SK-N-SH (cell line): Measurements from ENCODE around the gene ZGRF1. TPM values are rescaled to one million over a fixed set of nuclear protein-coding genes. Genes with fewer than 3 reads are reported as not detected.

Source experiments
- CTCF ChIA-PET: fragments of 300-600, 350-600 bp; formaldehyde crosslinking; extraction: SDS; loops from one replicate; lab custom pipeline; 2021; lab: Yijun Ruan, JAX
- POLR2A ChIA-PET: fragments of 350-600 bp; sonication (Branson Sonifier 250); formaldehyde crosslinking; extraction: SDS; loops from one replicate; lab custom pipeline; 2020; ENCODE audit warnings: antibody characterized with exemption, inconsistent platforms; lab: Yijun Ruan, JAX
- DNase-seq: peaks from one replicate; pipeline ENCODE4 v3.0.0; 2012
- H2AFZ ChIP-seq: fragments of 200-600 bp; sonication (generic); 2 replicates; pipeline ENCODE4 v1.8.1; 2016; ENCODE audit warnings: antibody characterized with exemption, mild to moderate bottlenecking, low read depth
- H3F3A ChIP-seq: fragments of 200-600 bp; sonication (generic); replicated peaks from 2 replicates; pipeline ENCODE3; 2016; ENCODE audit warnings: antibody characterized with exemption, mild to moderate bottlenecking; ENCODE audit not compliant: insufficient read depth
- H3K27ac ChIP-seq, 2 experiments: fragments of 200-500 bp in 1 of 2; fragments of 200-600 bp in 1 of 2; sonication (Bioruptor generic) in 1 of 2; sonication (generic), shearing (Covaris generic) in 1 of 2; 2 replicates each; pipeline versions ENCODE4 v1.5.1 to v1.6.1; 2014 to 2016; ENCODE audit warnings: low read depth in 2 of 2, inconsistent platforms in 1 of 2, low read length in 1 of 2, mild to moderate bottlenecking in 1 of 2, mixed read lengths in 1 of 2
- H3K27me3 ChIP-seq: fragments of 200-600 bp; sonication (generic), shearing (Covaris generic); 2 replicates; pipeline ENCODE4 v1.6.1; 2016; ENCODE audit warnings: mixed run types; ENCODE audit not compliant: insufficient read depth
- H3K36me3 ChIP-seq, 2 experiments: fragments of 200-500 bp in 1 of 2; fragments of 200-600 bp in 1 of 2; sonication (Bioruptor generic) in 1 of 2; sonication (generic) in 1 of 2; replicated peaks in 1 of 2; 2 replicates each; pipeline versions ENCODE3 to v1.5.1; 2014 to 2016; ENCODE audit warnings: low read length in 1 of 2, mild to moderate bottlenecking in 1 of 2; ENCODE audit not compliant: insufficient read depth in 2 of 2, control insufficient read depth in 1 of 2
- H3K4me1 ChIP-seq, 2 experiments: fragments of 200-500 bp in 1 of 2; fragments of 200-600 bp in 1 of 2; sonication (Bioruptor generic) in 1 of 2; sonication (generic), shearing (Covaris generic) in 1 of 2; 2 replicates each; pipeline versions ENCODE4 v1.5.1 to v1.6.1; 2014 to 2016; ENCODE audit warnings: low read depth in 1 of 2, low read length in 1 of 2, mixed run types in 1 of 2; ENCODE audit not compliant: insufficient read depth in 2 of 2, control insufficient read depth in 1 of 2
- H3K4me2 ChIP-seq: fragments of 200-600 bp; sonication (generic), shearing (Covaris generic); 2 replicates; pipeline ENCODE4 v1.6.1; 2017; ENCODE audit warnings: mixed run types
- H3K4me3 ChIP-seq, 2 experiments: fragments of 200-500 bp in 1 of 2; fragments of 200-600 bp in 1 of 2; sonication (Bioruptor generic) in 1 of 2; sonication (generic), shearing (Covaris generic) in 1 of 2; 2 replicates each; pipeline versions ENCODE4 v1.5.1 to v1.8.1; 2014 to 2016; ENCODE audit warnings: low read depth in 2 of 2, inconsistent platforms in 1 of 2, low read length in 1 of 2, mild to moderate bottlenecking in 1 of 2, mixed read lengths in 1 of 2, moderate library complexity in 1 of 2
- H3K79me2 ChIP-seq: fragments of 200-600 bp; sonication (generic); 2 replicates; pipeline ENCODE4 v1.8.1; 2017; ENCODE audit warnings: mild to moderate bottlenecking; ENCODE audit not compliant: insufficient read depth
- H3K9ac ChIP-seq: fragments of 200-600 bp; sonication (generic); 2 replicates; pipeline ENCODE4 v1.6.1; 2017; ENCODE audit warnings: mixed run types
- H3K9me2 ChIP-seq: fragments of 200-600 bp; sonication (generic); 2 replicates; pipeline ENCODE4 v1.6.1; 2017; ENCODE audit warnings: mixed run types
- H3K9me3 ChIP-seq: fragments of 200-600 bp; sonication (generic); 2 replicates; pipeline ENCODE4 v1.6.1; 2017; ENCODE audit warnings: mixed run types, mild to moderate bottlenecking, moderate library complexity
- H4K20me1 ChIP-seq: fragments of 200-600 bp; sonication (generic); 2 replicates; pipeline ENCODE4 v1.6.1; 2017; ENCODE audit warnings: mild to moderate bottlenecking, mixed run types; ENCODE audit not compliant: insufficient read depth
- CTCF ChIP-seq: fragments of 200-600 bp; sonication (generic); IDR thresholded peaks from 2 replicates; pipeline ENCODE4 v1.6.1; 2017; ENCODE audit warnings: antibody characterized with exemption, mild to moderate bottlenecking, moderate library complexity
- FOXM1 ChIP-seq: IDR thresholded peaks from 2 replicates; pipeline ENCODE4 v1.4.0; 2012; ENCODE audit warnings: low read depth, mild to moderate bottlenecking
- GABPA ChIP-seq: IDR thresholded peaks from 2 replicates; pipeline ENCODE4 v1.4.0; 2012; ENCODE audit warnings: low read depth, mild to moderate bottlenecking
- JUND ChIP-seq: IDR thresholded peaks from 2 replicates; pipeline ENCODE4 v1.4.0; 2012
- MEF2A ChIP-seq: IDR thresholded peaks from 2 replicates; pipeline ENCODE4 v1.4.0; 2012; ENCODE audit warnings: low read depth, borderline replicate concordance
- MXI1 ChIP-seq: IDR thresholded peaks from 2 replicates; pipeline ENCODE4 v1.6.1; 2012; ENCODE audit warnings: mild to moderate bottlenecking, low read depth, low read length, improper control_type of control experiment
- POLR2AphosphoS5 ChIP-seq: IDR thresholded peaks from 2 replicates; pipeline ENCODE4 v1.6.1; 2012; ENCODE audit warnings: low read depth, low read length
- RCOR1 ChIP-seq: fragments of 150-350 bp; IDR thresholded peaks from 2 replicates; pipeline ENCODE4 v1.6.1; 2017; ENCODE audit warnings: antibody characterized with exemption, low read length
- REST ChIP-seq: IDR thresholded peaks from 2 replicates; pipeline ENCODE4 v1.6.1; 2012; ENCODE audit warnings: mild to moderate bottlenecking, low read depth, low read length, moderate library complexity
- RXRA ChIP-seq: IDR thresholded peaks from 2 replicates; pipeline ENCODE4 v1.4.0; 2012; ENCODE audit warnings: low read depth, mild to moderate bottlenecking, borderline replicate concordance
- SIN3A ChIP-seq: IDR thresholded peaks from 2 replicates; pipeline ENCODE4 v1.6.1; 2012; ENCODE audit warnings: low read depth, mild to moderate bottlenecking, low read length, moderate library complexity, borderline replicate concordance
- SMC3 ChIP-seq: IDR thresholded peaks from 2 replicates; pipeline ENCODE4 v1.6.1; 2012; ENCODE audit warnings: low read depth, low read length, improper control_type of control experiment
- USF2 ChIP-seq: fragments of 150-350 bp; IDR thresholded peaks from 2 replicates; pipeline ENCODE4 v1.6.1; 2017; ENCODE audit warnings: antibody characterized with exemption, low read length, low read depth, borderline replicate concordance
- YY1 ChIP-seq: IDR thresholded peaks from 2 replicates; pipeline ENCODE4 v1.4.0; 2012; ENCODE audit warnings: low read depth, mild to moderate bottlenecking
- ZBTB33 ChIP-seq: IDR thresholded peaks from 2 replicates; pipeline ENCODE4 v1.4.0; 2012; ENCODE audit warnings: low read depth, borderline replicate concordance
- WGBS: methylation state at CpG from one replicate; pipeline ENCODE4 v1.1.6; 2017; ENCODE audit warnings: low lambda C conversion rate; 5-methylcytosine and 5-hydroxymethylcytosine counted together
- polyA plus RNA-seq, 3 experiments: library from polyadenylated mRNA; depleted of rRNA; stranded (reverse); fragments of >200 nt; gene quantifications; 2 replicates each; pipeline ENCODE4 v1.2.3, GENCODE V29; 2012

Gene ZGRF1
- polyA plus RNA-seq, 1 of the 3 experiments (the other 2 are of a cell fraction) = 2.4 TPM

- H3K9me3 ChIP-seq = no peaks in the 10 kb centered on the region
- TF ChIP-seq SMC3 (no peak), MEF2A (no peak), RXRA (no peak), FOXM1 (no peak), POLR2AphosphoS5 (no peak), YY1 (no peak), GABPA (no peak), ZBTB33 (no peak), MXI1 (no peak), RCOR1 (no peak), JUND (no peak), USF2 (no peak), CTCF (no peak), REST (no peak), SIN3A (no peak)
- TF ChIP-seq, all 33 proteins: peak for 0
- H3K4me2 ChIP-seq = no peak overlapping the region
- POLR2A ChIA-PET = no interaction called here
- no peak for DNase-seq
- H3K27me3 ChIP-seq = peaks cover 23% of the 10 kb centered on the region
- H3K4me3 ChIP-seq = peak overlapping the region in 1 of 2 experiments; percentile 67; a peak in 1 of 4 replicates
- CTCF ChIA-PET = interaction anchor here (0.8 to 2.4 kb wide), 5 partner anchors 9 to 189 kb away, joined by 3 to 8 read pairs (median 3); no protein-coding TSS in a partner anchor
- no peak overlapping the region for H3K27ac ChIP-seq
- H4K20me1 ChIP-seq = no peaks in the 10 kb centered on the region
- no peaks in the 10 kb centered on the region for H3K36me3 ChIP-seq
- H3K4me1 ChIP-seq = peaks cover 8 to 30% of the 10 kb centered on the region in 2 experiments; a peak in 3 of 4 replicates
- no peak overlapping the region for H3K9ac ChIP-seq
- H2AFZ ChIP-seq = no peak overlapping the region
- WGBS = 91% methylated on average over 35 of the region's 40 CpGs
- no peaks in the 10 kb centered on the region for H3F3A ChIP-seq
- H3K9me2 ChIP-seq = no peaks in the 10 kb centered on the region
- no peaks in the 10 kb centered on the region for H3K79me2 ChIP-seq
Measured at GRCh38 chr4:112511093-112511802, 125.5 kb downstream of the ZGRF1 start.
